Tibial nerve (tissue), 4 donors: Measurements from ENCODE around the gene COPB2. TPM values are rescaled to one million over a fixed set of nuclear protein-coding genes. Genes with fewer than 3 reads are reported as not detected.

Experiments used
- DNase-seq, 2 donors: peaks; one replicate each; pipeline ENCODE4 v3.0.0-alpha.2; 2019; ENCODE audit warnings: low spot score in 2 of 2
- H3K27ac ChIP-seq, 4 donors: fragments of 200-600 bp; sonication (generic) in 3 of 4; one replicate each; pipeline ENCODE4 v1.5.1; 2017 to 2019; ENCODE audit warnings: mild to moderate bottlenecking in 1 of 4
- H3K27me3 ChIP-seq, 2 donors: fragments of 200-600 bp; sonication (generic) in 1 of 2; one replicate each; pipeline versions ENCODE4 v1.5.1 to v1.6.0; 2017 to 2019
- H3K36me3 ChIP-seq, 3 donors: fragments of 200-600 bp; sonication (generic); one replicate each; pipeline ENCODE4 v1.5.1; 2018 to 2019
- H3K4me1 ChIP-seq, 4 donors: fragments of 200-600 bp; sonication (generic) in 3 of 4; one replicate each; pipeline ENCODE4 v1.5.1; 2017 to 2019
- H3K4me3 ChIP-seq, 4 donors: fragments of 200-600 bp; sonication (generic) in 3 of 4; one replicate each; pipeline ENCODE4 v1.5.1; 2017 to 2019; ENCODE audit warnings: mild to moderate bottlenecking in 1 of 4, moderate library complexity in 1 of 4
- H3K9me3 ChIP-seq, 4 donors: fragments of 200-600 bp; sonication (generic) in 3 of 4; one replicate each; pipeline ENCODE4 v1.5.1; 2017 to 2019
- EP300 ChIP-seq, 2 donors: sonication (generic); formaldehyde crosslinking; IDR thresholded peaks; one replicate each; pipeline ENCODE4 v1.6.1; 2017; ENCODE audit warnings: antibody characterized with exemption in 2 of 2, mild to moderate bottlenecking in 1 of 2
- POLR2A ChIP-seq, 2 donors: fragments of 450-650 bp; IDR thresholded peaks; one replicate each; pipeline ENCODE4 v1.6.1; 2017; ENCODE audit warnings: antibody characterized with exemption in 2 of 2, mild to moderate bottlenecking in 2 of 2, moderate library complexity in 2 of 2
- WGBS, 2 donors: methylation state at CpG; one replicate each; pipeline ENCODE4 v1.1.5; 2018; 5-methylcytosine and 5-hydroxymethylcytosine counted together
- total RNA-seq, 4 donors: library from RNA; depleted of rRNA; stranded (reverse); fragments of >200 nt; gene quantifications; one replicate each; pipeline ENCODE4 v1.1.0, GENCODE V29; 2016
- TF ChIP-seq, protein P1 (sequence below), 5 experiments: fragments of 200-600 bp in 3 of 5; fragments of 450-650 bp in 2 of 5; sonication (generic) in 3 of 5; IDR thresholded peaks; one replicate each; pipeline ENCODE4 v1.5.1; 2016 to 2019; ENCODE audit warnings: antibody characterized with exemption in 5 of 5, mild to moderate bottlenecking in 3 of 5, moderate library complexity in 2 of 5

Gene COPB2
- total RNA-seq, 4 donors from 2014 or later, result 59.1 to 72.4 (median 66.0) TPM

DNA sequence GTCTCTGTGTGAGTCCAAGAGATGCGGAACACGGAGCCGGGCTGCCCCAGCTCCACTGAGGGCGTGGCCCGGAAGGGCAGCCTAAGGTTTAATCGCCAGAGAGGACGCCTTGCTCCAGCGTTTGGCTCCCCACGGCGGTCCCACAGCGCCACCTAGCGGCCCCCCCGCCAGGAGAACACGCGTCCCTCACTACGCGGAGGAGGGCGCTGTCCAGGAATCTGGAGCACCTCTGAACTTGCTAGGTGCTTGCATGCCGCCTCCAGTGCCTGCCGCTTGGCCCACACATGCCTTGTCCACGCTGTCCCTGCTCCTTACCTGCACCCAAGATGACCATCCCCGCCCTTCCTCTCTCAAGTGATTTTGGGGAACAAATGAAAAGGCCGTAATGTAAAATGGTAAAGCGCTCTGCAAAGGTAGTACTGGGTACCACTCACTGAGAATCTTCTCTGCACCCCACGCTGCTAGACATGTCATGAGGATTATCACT is 60.0 kb downstream of the COPB2 start:
- Histone ChIP-seq H3K27me3 (peaks cover 0 to 12% of the 10 kb centered on the region in 2 donors), H3K9me3 (no peaks in the 10 kb centered on the region), H3K4me1 (peaks cover 0 to 6% (median 0%) of the 10 kb centered on the region in 4 donors), H3K4me3 (peak overlapping the region in 1 of 4 donors; percentile 4), H3K27ac (no peak overlapping the region), H3K36me3 (no peaks in the 10 kb centered on the region)
- peak; percentile 61 to 70 for DNase-seq
- no peak for TF ChIP-seq EP300 (IDR thresholded peaks at IDR 0.05)
- TF ChIP-seq, protein P1, sequence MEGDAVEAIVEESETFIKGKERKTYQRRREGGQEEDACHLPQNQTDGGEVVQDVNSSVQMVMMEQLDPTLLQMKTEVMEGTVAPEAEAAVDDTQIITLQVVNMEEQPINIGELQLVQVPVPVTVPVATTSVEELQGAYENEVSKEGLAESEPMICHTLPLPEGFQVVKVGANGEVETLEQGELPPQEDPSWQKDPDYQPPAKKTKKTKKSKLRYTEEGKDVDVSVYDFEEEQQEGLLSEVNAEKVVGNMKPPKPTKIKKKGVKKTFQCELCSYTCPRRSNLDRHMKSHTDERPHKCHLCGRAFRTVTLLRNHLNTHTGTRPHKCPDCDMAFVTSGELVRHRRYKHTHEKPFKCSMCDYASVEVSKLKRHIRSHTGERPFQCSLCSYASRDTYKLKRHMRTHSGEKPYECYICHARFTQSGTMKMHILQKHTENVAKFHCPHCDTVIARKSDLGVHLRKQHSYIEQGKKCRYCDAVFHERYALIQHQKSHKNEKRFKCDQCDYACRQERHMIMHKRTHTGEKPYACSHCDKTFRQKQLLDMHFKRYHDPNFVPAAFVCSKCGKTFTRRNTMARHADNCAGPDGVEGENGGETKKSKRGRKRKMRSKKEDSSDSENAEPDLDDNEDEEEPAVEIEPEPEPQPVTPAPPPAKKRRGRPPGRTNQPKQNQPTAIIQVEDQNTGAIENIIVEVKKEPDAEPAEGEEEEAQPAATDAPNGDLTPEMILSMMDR (IDR thresholded peaks at IDR 0.05), result peak; percentile 92 to 98 (median 93)
- WGBS, 2 donors, result 12 to 27% methylated on average over 8 to 17 of the region's 25 CpGs

DNA sequence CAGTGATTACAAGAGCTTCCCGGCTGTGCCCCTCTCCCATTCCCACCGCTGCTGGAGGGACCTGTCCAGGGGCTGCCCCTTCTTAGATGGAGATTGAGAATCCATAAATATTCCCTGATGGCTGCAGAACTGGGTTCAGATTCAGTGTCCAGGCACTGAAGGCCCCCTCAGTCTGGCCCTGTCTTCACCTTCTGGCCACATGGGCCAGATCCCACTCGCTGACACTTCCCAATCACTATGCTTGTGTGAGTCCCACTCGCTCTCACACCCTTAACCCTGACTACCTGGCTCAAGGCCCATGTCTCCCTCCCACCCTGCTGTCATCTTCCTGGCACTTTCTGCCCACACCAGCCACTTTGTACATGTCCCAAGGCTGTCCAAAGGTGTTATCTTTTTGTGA is 61.1 kb downstream of the COPB2 start:
- Histone ChIP-seq H3K4me1 (peaks cover 0 to 6% (median 0%) of the 10 kb centered on the region in 4 donors), H3K27me3 (peaks cover 0 to 12% of the 10 kb centered on the region in 2 donors), H3K9me3 (no peaks in the 10 kb centered on the region), H3K27ac (no peak overlapping the region), H3K36me3 (no peaks in the 10 kb centered on the region), H3K4me3 (no peak overlapping the region)
- DNase-seq, result no peak
- 90 to 93% methylated on average over 4 of the region's 4 CpGs for WGBS, 2 donors
- TF ChIP-seq POLR2A (IDR thresholded peaks at IDR 0.05) (no peak), EP300 (IDR thresholded peaks at IDR 0.05) (no peak)
- TF ChIP-seq, protein P1 (IDR thresholded peaks at IDR 0.05), result no peak

DNA sequence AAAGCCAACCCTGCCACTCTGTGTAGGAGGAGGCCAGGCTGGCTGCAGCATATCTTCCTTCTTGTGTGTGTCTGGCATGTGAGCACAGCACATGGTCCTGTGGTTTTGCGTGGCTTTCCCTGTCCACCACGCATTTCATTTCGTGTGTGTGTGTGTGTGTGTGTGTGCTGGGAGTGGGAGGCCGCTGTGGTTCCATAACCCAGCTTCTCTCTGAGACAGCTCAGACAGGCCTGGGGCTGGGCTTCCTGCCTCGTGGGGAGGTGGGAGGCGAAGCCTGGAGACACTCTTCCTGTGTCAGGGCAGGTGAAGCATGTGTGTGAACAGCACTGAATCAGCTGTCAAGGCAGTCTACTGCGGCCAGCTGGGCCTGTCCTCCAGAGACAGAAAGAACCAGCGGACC is 61.6 kb downstream of the COPB2 start:
- no peak for DNase-seq
- Histone ChIP-seq H3K27ac (no peak overlapping the region), H3K4me1 (peaks cover 0 to 6% (median 0%) of the 10 kb centered on the region in 4 donors), H3K9me3 (no peaks in the 10 kb centered on the region), H3K27me3 (peaks cover 0 to 12% of the 10 kb centered on the region in 2 donors), H3K4me3 (no peak overlapping the region), H3K36me3 (no peaks in the 10 kb centered on the region)
- WGBS, 2 donors, result 74 to 77% methylated on average over 8 of the region's 8 CpGs
- TF ChIP-seq, protein P1 (IDR thresholded peaks at IDR 0.05), result no peak
- TF ChIP-seq POLR2A (IDR thresholded peaks at IDR 0.05) (no peak), EP300 (IDR thresholded peaks at IDR 0.05) (no peak)

DNA sequence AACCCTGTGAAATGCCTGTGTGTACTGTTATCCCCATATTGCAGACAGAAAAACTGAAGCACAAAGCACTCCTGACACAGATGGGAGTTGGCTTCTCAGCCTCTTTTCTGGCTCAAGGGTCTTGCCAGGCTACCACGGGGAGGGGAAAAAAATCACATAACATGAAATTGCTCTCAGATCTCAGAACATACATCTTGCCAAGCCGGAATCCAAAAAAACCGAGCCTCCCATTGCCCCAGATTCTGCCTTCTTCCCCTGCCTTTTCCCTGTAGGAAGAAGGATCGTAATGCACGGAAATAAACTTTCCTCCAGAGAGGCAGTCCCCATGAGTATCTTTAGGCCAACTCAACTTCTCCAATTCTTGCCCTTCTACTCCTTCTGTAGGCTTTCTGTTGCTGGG is 62.2 kb downstream of the COPB2 start:
- H3K4me1 ChIP-seq, result peaks cover 0 to 6% (median 0%) of the 10 kb centered on the region in 4 donors
- H3K9me3 ChIP-seq, result no peaks in the 10 kb centered on the region
- TF ChIP-seq EP300 (IDR thresholded peaks at IDR 0.05) (no peak), POLR2A (IDR thresholded peaks at IDR 0.05) (no peak)
- TF ChIP-seq, protein P1 (IDR thresholded peaks at IDR 0.05), result no peak
- WGBS, 2 donors, result 82 to 88% methylated on average over 5 of the region's 5 CpGs
- DNase-seq, result no peak
- H3K27me3 ChIP-seq, result peaks cover 0 to 12% of the 10 kb centered on the region in 2 donors
- H3K27ac ChIP-seq, result no peak overlapping the region
- no peak overlapping the region for H3K4me3 ChIP-seq
- no peaks in the 10 kb centered on the region for H3K36me3 ChIP-seq

DNA sequence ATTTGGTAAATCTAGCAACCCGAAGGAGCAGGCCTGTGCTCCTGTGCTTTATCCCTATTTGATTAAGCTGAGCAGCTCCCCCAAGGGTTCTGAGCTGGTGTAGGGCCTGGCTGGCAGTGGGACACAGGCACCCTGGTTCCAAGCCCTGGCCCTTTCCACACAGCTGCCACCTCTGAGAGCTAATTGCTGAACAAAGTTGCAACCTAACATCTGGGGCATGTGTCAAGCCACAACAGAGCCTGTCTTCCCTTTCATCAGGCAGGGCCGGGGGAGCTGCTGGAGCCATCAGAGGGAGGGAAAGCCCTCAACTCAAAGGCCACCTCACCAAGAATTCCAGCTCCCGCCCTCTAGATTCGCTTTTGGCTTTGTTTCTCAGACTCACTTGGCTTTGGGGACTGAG is 62.7 kb downstream of the COPB2 start:
- H3K9me3 ChIP-seq, result no peaks in the 10 kb centered on the region
- H3K4me3 ChIP-seq, result no peak overlapping the region
- DNase-seq, result no peak
- WGBS, 2 donors, result 76 to 78% methylated on average over 4 of the region's 4 CpGs
- peaks cover 0 to 6% (median 0%) of the 10 kb centered on the region in 4 donors for H3K4me1 ChIP-seq
- TF ChIP-seq, protein P1 (IDR thresholded peaks at IDR 0.05), result no peak
- TF ChIP-seq POLR2A (IDR thresholded peaks at IDR 0.05) (no peak), EP300 (IDR thresholded peaks at IDR 0.05) (no peak)
- H3K27ac ChIP-seq, result no peak overlapping the region
- peaks cover 0 to 12% of the 10 kb centered on the region in 2 donors for H3K27me3 ChIP-seq
- no peaks in the 10 kb centered on the region for H3K36me3 ChIP-seq
